HCT116 (cell line): ENCODE measurements around the gene PKD2L2. TPM values are rescaled to one million over a fixed set of nuclear protein-coding genes. Genes with fewer than 3 reads are reported as not detected.

Experiments
- ATAC-seq: fragments of 200-7000 bp; cut with Tn5 transposase; 2 replicates; pipeline ENCODE4 v1.9.1; 2020; ENCODE audit warnings: mild to moderate bottlenecking, moderate library complexity
- BruUV-seq: library from RNA; stranded (reverse); fragments of 400-500 nt; replicated peaks from 2 replicates; lab custom pipeline; 2021; lab: Mats Ljungman, UMichigan
- CTCF ChIA-PET: fragments of 300-600 bp; sonication (Branson Sonifier 250); formaldehyde crosslinking; loops from one replicate; lab custom pipeline; 2021; ENCODE audit warnings: antibody characterized with exemption; lab: Charles Lee
- POLR2A ChIA-PET: fragments of 300-600, 350-600 bp; sonication (Branson Sonifier 250); formaldehyde crosslinking; loops from one replicate; lab custom pipeline; 2021; ENCODE audit warnings: antibody characterized with exemption; lab: Charles Lee
- RAD21 ChIA-PET, 2 experiments: fragments of 300-600 bp; sonication (Branson Sonifier 250); formaldehyde crosslinking; loops; one replicate each; lab custom pipeline; 2023; ENCODE audit warnings: low total read pairs in 2 of 2; ENCODE audit not compliant: uncharacterized antibody in 2 of 2, unreplicated experiment in 2 of 2, low non-redundant PET in 1 of 2; lab: Charles Lee
- DNase-seq: peaks from one replicate; pipeline ENCODE4 v3.0.0-alpha.2; 2010; ENCODE audit warnings: low read depth, low spot score
- H2AFZ ChIP-seq: fragments of 200-600 bp; shearing (Covaris generic), sonication (generic); 2 replicates; pipeline ENCODE4 v1.6.1; 2017; ENCODE audit warnings: low read depth, mixed run types, mixed read lengths, antibody characterized with exemption, low read length; ENCODE audit not compliant: poor library complexity, severe bottlenecking
- H3K27ac ChIP-seq: 2 replicates; pipeline ENCODE4 v1.5.1; 2012; ENCODE audit warnings: low read depth, low read length
- H3K27me3 ChIP-seq: fragments of 200-600 bp; sonication (generic); 2 replicates; pipeline ENCODE4 v1.6.1; 2016; ENCODE audit warnings: mixed run types, low read length, mixed read lengths; ENCODE audit not compliant: insufficient read depth
- H3K36me3 ChIP-seq, 2 experiments: fragments of 200-500 bp in 1 of 2; fragments of 200-600 bp in 1 of 2; sonication (Bioruptor generic) in 1 of 2; sonication (generic) in 1 of 2; 2 replicates each; pipeline versions ENCODE4 v1.5.1 to v1.6.1; 2014 to 2016; ENCODE audit warnings: low read length in 2 of 2, inconsistent platforms in 1 of 2, mixed read lengths in 1 of 2, mixed run types in 1 of 2; ENCODE audit not compliant: insufficient read depth in 2 of 2, control insufficient read depth in 1 of 2
- H3K4me1 ChIP-seq, 2 experiments: fragments of 200-600 bp in 1 of 2; sonication (generic) in 1 of 2; 2 replicates each; pipeline versions ENCODE4 v1.5.1 to v1.6.1; 2012 to 2017; ENCODE audit warnings: low read length in 2 of 2, inconsistent platforms in 1 of 2, mild to moderate bottlenecking in 1 of 2, mixed read lengths in 1 of 2, mixed run types in 1 of 2, moderate library complexity in 1 of 2; ENCODE audit not compliant: insufficient read depth in 2 of 2, control insufficient read depth in 1 of 2
- H3K4me2 ChIP-seq: fragments of 200-600 bp; sonication (generic); 2 replicates; pipeline ENCODE4 v1.6.1; 2017; ENCODE audit warnings: mixed run types, low read length, mixed read lengths
- H3K4me3 ChIP-seq, 2 experiments: fragments of 200-600 bp in 1 of 2; sonication (generic) in 1 of 2; replicated peaks in 1 of 2; 2 replicates each; pipeline ENCODE4 v1.5.1; 2011 to 2016; ENCODE audit warnings: low read length in 2 of 2, control low read depth in 1 of 2, low read depth in 1 of 2, mild to moderate bottlenecking in 1 of 2, mixed read lengths in 1 of 2, mixed run types in 1 of 2
- H3K79me2 ChIP-seq: fragments of 200-600 bp; sonication (generic); 2 replicates; pipeline ENCODE4 v1.6.1; 2017; ENCODE audit warnings: mild to moderate bottlenecking, mixed run types, low read length, moderate library complexity, mixed read lengths; ENCODE audit not compliant: insufficient read depth
- H3K9ac ChIP-seq: fragments of 200-600 bp; sonication (generic); 2 replicates; pipeline ENCODE4 v1.6.1; 2016; ENCODE audit warnings: low read length, mixed read lengths
- H3K9me2 ChIP-seq: fragments of 200-600 bp; sonication (generic), shearing (Covaris generic); 2 replicates; pipeline ENCODE4 v1.6.1; 2017; ENCODE audit warnings: mixed run types, mild to moderate bottlenecking, moderate library complexity; ENCODE audit not compliant: insufficient read depth
- H3K9me3 ChIP-seq, 2 experiments: fragments of 200-500 bp in 1 of 2; fragments of 200-600 bp in 1 of 2; sonication (Bioruptor generic) in 1 of 2; sonication (generic) in 1 of 2; 2 replicates each; pipeline ENCODE4 v1.6.1; 2014 to 2017; ENCODE audit warnings: low read length in 2 of 2, mixed read lengths in 2 of 2, inconsistent platforms in 1 of 2, low read depth in 1 of 2, mild to moderate bottlenecking in 1 of 2, mixed run types in 1 of 2, moderate library complexity in 1 of 2; ENCODE audit not compliant: control insufficient read depth in 1 of 2, insufficient read depth in 1 of 2
- H4K20me1 ChIP-seq: fragments of 200-600 bp; sonication (generic), shearing (Covaris generic); 2 replicates; pipeline ENCODE4 v1.6.1; 2017; ENCODE audit warnings: mixed run types, mild to moderate bottlenecking, moderate library complexity; ENCODE audit not compliant: insufficient read depth
- ATF3 ChIP-seq: IDR thresholded peaks from 2 replicates; pipeline ENCODE4 v1.6.1; 2012
- CBX3 ChIP-seq: IDR thresholded peaks from 2 replicates; pipeline ENCODE4 v1.6.1; 2012; ENCODE audit warnings: low read depth
- CEBPB ChIP-seq: IDR thresholded peaks from 2 replicates; pipeline ENCODE4 v1.6.1; 2012; ENCODE audit warnings: low read depth
- CTCF ChIP-seq, 3 experiments: fragments of 200-600 bp in 1 of 3; sonication (generic) in 1 of 3; IDR thresholded peaks in 2 of 3; conservative IDR thresholded peaks in 1 of 3; 2 replicates each; pipeline ENCODE4 v1.5.1; 2012 to 2017; ENCODE audit warnings: low read depth in 2 of 3, low read length in 2 of 3, antibody characterized with exemption in 1 of 3, borderline replicate concordance in 1 of 3, control low read depth in 1 of 3, mild to moderate bottlenecking in 1 of 3, mixed read lengths in 1 of 3, mixed run types in 1 of 3, moderate library complexity in 1 of 3; ENCODE audit not compliant: insufficient read depth in 1 of 3
- EGR1 ChIP-seq: IDR thresholded peaks from 2 replicates; pipeline ENCODE4 v1.6.1; 2012; ENCODE audit warnings: low read depth
- ELF1 ChIP-seq: IDR thresholded peaks from 2 replicates; pipeline ENCODE4 v1.6.1; 2012; ENCODE audit warnings: low read depth, borderline replicate concordance
- EZH2phosphoT487 ChIP-seq: fragments of 200-600 bp; IDR thresholded peaks from 2 replicates; pipeline ENCODE4 v1.6.1; 2018; ENCODE audit warnings: antibody characterized with exemption, borderline replicate concordance
- FOSL1 ChIP-seq: IDR thresholded peaks from 2 replicates; pipeline ENCODE4 v1.6.1; 2012; ENCODE audit warnings: low read depth
- POLR2A ChIP-seq: IDR thresholded peaks from 2 replicates; pipeline ENCODE4 v1.7.0; 2011; ENCODE audit warnings: borderline replicate concordance; ENCODE audit not compliant: insufficient read depth, insufficient read length; ENCODE audit errors: extremely low read depth
- POLR2AphosphoS5 ChIP-seq: IDR thresholded peaks from 2 replicates; pipeline ENCODE4 v1.6.1; 2011; ENCODE audit warnings: mild to moderate bottlenecking, low read depth, low read length, moderate library complexity
- REST ChIP-seq: IDR thresholded peaks from 2 replicates; pipeline ENCODE4 v1.6.1; 2012; ENCODE audit warnings: low read depth
- SIN3A ChIP-seq: IDR thresholded peaks from 2 replicates; pipeline ENCODE4 v1.6.1; 2012; ENCODE audit warnings: low read depth
- SRF ChIP-seq: IDR thresholded peaks from 2 replicates; pipeline ENCODE4 v1.6.1; 2012; ENCODE audit warnings: low read depth
- TCF7L2 ChIP-seq: IDR thresholded peaks from 2 replicates; pipeline ENCODE4 v1.7.0; 2011; ENCODE audit warnings: borderline replicate concordance, inconsistent platforms; ENCODE audit not compliant: insufficient read depth, insufficient read length; ENCODE audit errors: extremely low read depth
- YY1 ChIP-seq: IDR thresholded peaks from 2 replicates; pipeline ENCODE4 v1.6.1; 2011; ENCODE audit warnings: low read length, low read depth, moderate library complexity, mild to moderate bottlenecking; ENCODE audit not compliant: insufficient replicate concordance; ENCODE audit errors: extremely low read depth
- ZFX ChIP-seq: fragments of 450-650 bp; IDR thresholded peaks from 2 replicates; pipeline ENCODE4 v1.6.1; 2017
- ZNF274 ChIP-seq: fragments of 200-500 bp; sonication (Bioruptor generic); IDR thresholded peaks from 2 replicates; pipeline ENCODE4 v1.6.1; 2014; ENCODE audit warnings: mild to moderate bottlenecking, low read depth, low read length, inconsistent platforms
- intact Hi-C: fragments of 100-400 bp; cut with micrococcal nuclease; formaldehyde crosslinking; loops from 2 replicates; pipeline ENCODE4 v1.10.0; 2022
- total RNA-seq: library from RNA; stranded (reverse); gene quantifications from one replicate; pipeline ENCODE4 v1.2.1, GENCODE V29; 2021; ENCODE audit not compliant: unreplicated experiment

PKD2L2 gene
- total RNA-seq, 1 experiment from 2014 or later = not detected

GRCh38 chr5:137856201-137856600, 33.1 kb upstream of the PKD2L2 start:
- intact Hi-C loops = no loop called here
- no peaks in the 10 kb centered on the region for H3K79me2 ChIP-seq
- H3K27ac ChIP-seq = no peak overlapping the region
- POLR2A ChIA-PET = no interaction called here
- H4K20me1 ChIP-seq = no peaks in the 10 kb centered on the region
- no peak for ATAC-seq
- no peak for TF ChIP-seq FOSL1
- no peak for TF ChIP-seq POLR2A
- no peak for TF ChIP-seq ZNF274
- TF ChIP-seq CBX3 = no peak
- TF ChIP-seq TCF7L2 = no peak
- TF ChIP-seq SRF = no peak
- TF ChIP-seq POLR2AphosphoS5 = no peak
- no peak for TF ChIP-seq ATF3
- TF ChIP-seq CEBPB = no peak
- no peak for TF ChIP-seq YY1
- TF ChIP-seq EZH2phosphoT487 = no peak
- TF ChIP-seq REST = no peak
- TF ChIP-seq SIN3A = no peak
- TF ChIP-seq CTCF (IDR thresholded peaks at IDR 0.05 in 2 of 3, conservative IDR thresholded peaks at IDR 0.05 in 1 of 3; ENCODE audit: borderline replicate concordance in 1 of 3, insufficient read depth in 1 of 3, low read depth in 2 of 3, low read length in 2 of 3) = no peak
- TF ChIP-seq ZFX = no peak
- no peak for TF ChIP-seq ELF1
- TF ChIP-seq EGR1 = no peak
- TF ChIP-seq, all 23 proteins: peak for 0
- H3K27me3 ChIP-seq = no peaks in the 10 kb centered on the region
- DNase-seq = no peak
- no peak overlapping the region for H3K4me3 ChIP-seq
- no peaks in the 10 kb centered on the region for H3K9me2 ChIP-seq
- no peak overlapping the region for H2AFZ ChIP-seq
- no TSS peak for BruUV-seq
- no peak overlapping the region for H3K9ac ChIP-seq
- ChIA-PET CTCF (no interaction called here), RAD21 (no interaction called here)
- H3K36me3 ChIP-seq = no peaks in the 10 kb centered on the region
- H3K9me3 ChIP-seq = no peaks in the 10 kb centered on the region
- no peaks in the 10 kb centered on the region for H3K4me1 ChIP-seq
- H3K4me2 ChIP-seq = no peak overlapping the region
